Activated T-cell treated with anti-CD3 and anti-CD28 coated beads for 48 hours (primary cell): Measurements from ENCODE around the gene ZNF275.
"Not testable (repeated sequence)": the region's sequence is repeated elsewhere in the genome, so short reads cannot be mapped to it uniquely, and the experiment has no call there.

ENCODE experiments used
- DNase-seq: peaks from one replicate; pipeline ENCODE4 v3.0.0-alpha.2; 2020; ENCODE audit warnings: low read depth

ZNF275 gene

GRCh38 chrX:153319295-153320046 lies 14.5 kb upstream of the ZNF275 start:
- no peak for DNase-seq

DNA sequence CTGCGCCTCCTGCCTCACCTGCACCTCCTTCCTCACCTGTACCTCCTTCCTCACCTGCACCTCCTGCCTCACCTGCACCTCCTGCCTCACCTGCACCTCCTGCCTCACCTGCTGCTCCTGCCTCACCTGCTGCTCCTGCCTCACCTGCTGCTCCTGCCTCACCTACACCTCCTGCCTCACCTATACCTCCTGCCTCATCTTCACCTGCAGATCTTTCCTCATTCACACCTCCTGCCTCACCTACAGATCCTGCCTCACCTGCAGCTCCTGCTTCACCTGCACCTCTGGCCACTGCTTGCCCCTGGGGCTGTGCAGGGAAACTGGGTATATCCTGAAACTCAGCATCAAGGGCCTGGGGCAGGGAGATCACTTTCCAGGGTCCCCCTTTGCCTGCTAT lies 13.9 kb upstream of the ZNF275 start:
- DNase-seq, result not testable (repeated sequence)

DNA sequence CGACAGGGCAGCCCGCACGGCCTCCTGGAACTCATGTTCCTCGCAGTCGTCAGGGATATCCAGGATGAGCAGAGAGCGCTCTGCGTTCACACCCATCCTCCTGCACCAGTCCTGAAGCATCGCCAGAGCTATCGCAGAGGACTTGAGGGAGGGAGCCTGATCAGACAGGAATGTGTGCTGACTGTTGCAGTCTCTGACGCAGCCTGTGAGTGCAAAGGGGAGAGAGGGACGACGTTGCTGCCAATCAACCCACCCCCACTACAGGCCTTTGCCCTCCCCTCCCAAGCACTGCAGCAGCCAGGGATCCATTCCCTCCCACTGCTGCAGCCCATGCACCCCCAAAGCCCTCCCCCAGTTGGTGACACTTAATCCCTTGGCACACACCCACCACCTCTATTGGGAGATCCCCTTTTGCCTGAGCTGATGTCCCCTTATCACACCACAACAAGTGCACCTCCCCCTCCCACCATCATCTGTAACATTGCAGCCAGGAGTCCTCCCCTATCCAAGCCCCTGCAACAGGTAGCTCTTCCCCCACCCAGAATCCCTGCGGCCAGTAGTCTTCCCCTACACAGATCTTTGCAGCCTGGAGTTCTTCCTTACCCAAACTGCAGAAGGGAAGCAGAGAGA lies 13.3 kb upstream of the ZNF275 start:
- DNase-seq, result no peak

DNA sequence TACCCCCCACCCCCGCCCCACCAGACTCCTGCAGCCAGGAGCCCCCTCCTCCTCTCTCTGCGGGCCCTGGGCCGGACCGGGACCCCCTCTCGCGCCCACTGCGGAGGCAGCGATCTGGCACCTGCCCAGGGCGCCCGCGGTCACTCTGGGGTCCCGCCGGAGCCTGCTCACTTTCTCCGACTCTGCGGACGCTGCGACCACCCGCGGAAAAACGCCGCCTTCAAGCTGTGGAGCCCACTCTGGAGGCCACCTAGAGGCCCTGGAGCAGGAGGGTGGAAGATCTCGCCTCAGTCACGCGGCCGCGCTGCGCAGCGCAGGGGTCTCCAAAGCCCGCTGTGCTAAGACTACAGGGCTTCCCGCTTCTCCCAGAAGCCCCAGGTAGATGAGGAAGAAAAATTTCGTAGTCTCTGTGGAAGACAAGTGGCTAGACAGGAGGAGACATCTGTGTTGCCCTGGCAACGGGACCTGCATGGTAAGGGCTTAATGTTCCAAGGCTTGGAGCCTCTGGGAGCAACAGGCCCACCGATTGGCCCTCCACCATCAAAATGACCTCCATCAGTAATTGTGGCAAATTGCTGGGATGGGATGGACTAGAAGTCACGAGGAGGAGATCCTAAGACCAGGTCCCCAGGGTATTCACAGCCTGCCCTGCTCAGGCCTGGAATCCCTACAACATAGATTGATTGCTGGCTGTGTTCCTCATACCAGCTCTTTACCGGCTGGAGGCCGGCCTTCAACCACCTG lies 12.4 kb upstream of the ZNF275 start, which contains the start of gene PNMA6F:
PNMA6F (minus strand) TSS at position 387 of the 744 bp plus-strand sequence. CDS start 1,093 bp downstream, outside the sequence.
- DNase-seq, result no peak

GRCh38 chrX:153327561-153327960 lies 6.4 kb upstream of the ZNF275 start:
- no peak for DNase-seq

- DNase-seq, result no peak
These were observed 687 bp upstream of the ZNF275 start for GRCh38 chrX:153333266-153333665.

GRCh38 chrX:153334654-153335295 lies 822 bp downstream of the ZNF275 start:
- no peak for DNase-seq

DNA sequence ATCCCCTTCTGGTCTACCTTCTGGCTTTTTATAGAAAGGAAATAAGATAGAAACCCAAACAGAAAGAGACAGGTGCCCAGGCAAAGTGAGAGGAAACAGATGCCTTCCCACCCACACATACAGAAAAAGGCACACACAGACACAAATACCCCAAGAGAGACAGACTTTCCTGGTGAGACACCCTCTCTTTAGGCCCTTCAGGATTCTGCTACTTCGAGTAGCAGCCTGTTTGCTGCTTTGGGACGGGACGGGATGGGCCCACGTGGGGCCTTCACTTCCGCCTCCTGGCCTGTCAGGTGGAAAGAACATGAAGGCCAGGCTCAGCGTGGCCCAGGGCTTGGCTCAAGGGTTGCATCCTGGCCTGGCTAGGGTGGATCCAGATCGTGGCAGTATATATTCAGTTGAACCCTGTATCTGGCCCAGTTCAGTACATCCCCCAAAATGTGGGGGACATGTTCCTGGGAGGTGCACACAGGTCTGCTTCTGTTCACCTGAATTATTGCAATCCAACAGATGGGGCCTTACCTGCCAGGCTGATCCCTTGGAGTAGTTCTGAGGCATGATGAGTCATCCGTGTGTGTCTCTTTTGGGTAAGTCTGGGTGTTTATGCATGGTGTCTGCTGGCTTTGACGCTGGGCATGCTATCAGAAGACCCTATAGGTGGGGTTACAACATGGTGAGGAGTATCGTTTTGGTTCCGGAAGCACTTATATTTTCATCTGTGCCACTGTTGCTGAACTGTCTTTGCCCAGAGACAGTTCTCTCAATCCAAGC lies 2.4 kb downstream of the ZNF275 start:
- no peak for DNase-seq

DNA sequence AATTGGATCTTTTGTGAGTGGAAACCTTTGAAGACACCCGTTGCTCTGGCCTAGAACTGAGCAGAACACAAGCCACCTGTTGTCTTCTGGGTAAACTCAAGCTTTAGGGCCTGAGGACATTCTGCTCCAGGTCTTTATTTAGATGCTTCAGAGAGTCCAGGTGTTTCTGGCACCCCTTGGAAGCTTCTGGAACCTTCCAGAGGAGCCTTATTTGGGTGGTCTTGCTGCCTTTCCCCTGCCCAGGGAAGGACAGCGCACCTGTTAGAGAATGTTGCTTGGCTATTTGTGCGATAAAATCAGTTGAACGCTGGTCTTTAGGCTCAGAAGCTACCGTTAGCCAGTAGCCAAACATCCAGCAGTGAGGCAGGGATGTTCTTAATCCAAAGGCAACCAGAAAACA lies 3.0 kb downstream of the ZNF275 start:
- no peak for DNase-seq

DNA sequence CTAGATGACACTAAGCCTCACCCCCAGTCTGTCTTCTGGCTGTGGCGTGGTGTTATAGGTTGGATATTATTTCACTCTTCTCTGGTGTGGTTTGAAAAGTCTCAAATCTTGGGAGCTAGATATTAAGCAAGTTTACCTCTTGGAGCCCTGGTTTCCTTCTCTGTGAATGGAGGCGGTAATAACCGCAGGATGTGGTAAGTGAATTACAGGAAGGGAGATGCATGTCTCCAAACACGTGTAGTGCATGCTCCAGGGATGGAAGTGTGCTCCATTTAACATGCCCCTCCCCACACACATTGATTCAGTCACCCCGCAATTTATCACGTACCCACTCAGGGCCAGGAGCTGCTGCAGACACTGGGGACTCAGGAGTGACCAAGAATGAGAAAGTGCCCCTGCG lies 4.9 kb downstream of the ZNF275 start:
- DNase-seq, result no peak

- no peak for DNase-seq
These were observed 5.7 kb downstream of the ZNF275 start for GRCh38 chrX:153339662-153340061.

- DNase-seq, result no peak
These were observed 6.2 kb downstream of the ZNF275 start for GRCh38 chrX:153340111-153340510.

DNA sequence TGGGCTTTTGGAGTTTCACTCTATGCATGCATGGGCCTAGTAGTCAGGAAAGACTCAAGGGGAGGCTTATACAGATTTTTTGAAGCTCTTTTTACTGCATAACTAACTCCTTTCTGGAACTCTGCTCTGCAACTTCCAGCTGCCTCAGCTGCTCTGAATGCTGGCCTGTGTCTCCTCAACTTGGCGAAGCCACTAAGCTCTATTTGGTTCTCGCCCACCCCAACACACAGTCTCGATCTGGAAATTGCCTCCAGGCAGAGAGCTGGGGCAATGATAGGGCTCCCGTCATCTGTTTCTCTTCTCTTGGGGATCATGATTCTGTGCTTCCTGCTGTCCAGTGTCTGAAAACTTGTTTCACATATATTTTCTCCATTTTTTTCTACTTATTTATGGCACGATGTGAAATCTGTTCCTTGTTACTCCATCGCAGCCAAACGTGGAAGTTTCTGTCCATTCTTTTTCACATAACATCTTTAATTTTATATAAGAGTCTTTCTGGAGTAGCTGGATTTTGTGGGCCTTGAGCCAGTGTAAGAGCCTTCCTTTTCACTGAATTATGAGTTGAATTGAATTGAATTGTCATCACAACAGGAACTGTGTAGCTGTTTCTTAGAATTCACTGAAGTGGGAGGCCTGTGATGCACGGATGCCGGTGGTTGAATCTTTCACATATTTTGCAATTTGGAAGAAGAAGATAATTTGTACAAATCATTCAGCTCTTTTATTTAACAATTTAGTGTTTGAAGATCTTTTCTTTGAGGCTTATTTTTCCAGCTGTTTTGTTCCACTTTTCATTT lies 9.0 kb downstream of the ZNF275 start:
- DNase-seq, result no peak

DNA sequence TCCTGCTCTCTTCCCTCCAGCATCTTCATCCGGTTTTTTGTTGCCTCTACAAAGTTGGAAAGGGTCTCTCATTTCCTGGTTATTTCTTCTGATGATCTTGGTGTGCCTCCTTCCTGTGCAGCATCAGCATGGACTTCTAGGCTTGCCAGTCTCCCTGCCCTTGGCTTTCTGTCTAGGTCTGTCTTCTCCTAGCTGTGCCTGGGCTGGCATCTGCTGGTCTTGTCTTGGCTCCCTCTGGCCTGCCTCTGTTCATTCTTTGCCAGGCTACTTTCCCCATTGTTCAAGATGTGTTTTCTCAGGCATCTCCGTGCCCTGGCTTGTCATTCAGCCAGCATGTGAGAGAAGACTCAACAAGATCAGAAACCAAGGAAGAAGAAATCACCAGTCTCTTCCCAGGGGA lies 9.7 kb downstream of the ZNF275 start:
- DNase-seq, result no peak

- no peak for DNase-seq
These were observed 13.6 kb downstream of the ZNF275 start for GRCh38 chrX:153347530-153347929.

- no peak for DNase-seq
These were observed 14.5 kb downstream of the ZNF275 start for GRCh38 chrX:153348421-153348820.

DNA sequence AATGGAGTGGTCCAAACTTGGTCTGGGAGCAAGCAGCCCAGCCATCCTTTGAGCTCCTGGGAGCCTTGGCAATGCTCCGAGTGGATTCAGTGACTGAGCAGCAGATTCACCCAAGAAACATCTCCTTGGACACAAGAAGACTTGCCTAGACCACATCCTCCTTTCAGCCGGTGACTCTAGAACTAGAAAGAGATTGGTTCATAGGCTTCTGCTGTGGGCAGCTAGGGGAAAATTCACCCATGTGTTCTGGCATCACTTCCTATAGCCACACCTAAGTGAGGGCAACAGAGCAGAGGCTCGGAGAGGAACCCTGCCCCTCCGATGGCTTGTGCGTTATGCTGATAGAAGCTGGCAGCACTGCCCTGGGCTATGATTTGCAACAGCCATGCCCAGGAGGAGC lies 16.0 kb downstream of the ZNF275 start:
- no peak for DNase-seq

DNA sequence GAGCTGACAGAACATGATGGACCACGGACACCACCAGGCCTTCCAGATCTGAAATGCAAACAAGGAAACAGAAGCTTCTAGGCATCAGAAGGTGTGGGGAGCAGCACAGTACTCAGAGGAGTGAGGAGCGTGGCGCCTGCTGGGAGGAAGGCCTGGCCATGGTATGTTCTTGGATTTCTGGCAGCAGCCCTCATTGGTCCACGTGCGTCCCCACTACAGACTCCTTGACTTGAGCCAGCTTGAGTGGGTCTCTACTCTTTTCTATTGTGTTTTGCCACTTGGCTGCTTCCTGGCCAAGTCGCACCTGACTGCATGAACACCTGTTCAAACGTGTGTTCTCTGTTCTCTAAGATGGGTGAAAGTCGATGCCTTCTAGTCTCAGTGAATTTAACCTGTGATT lies 18.0 kb downstream of the ZNF275 start:
- DNase-seq, result no peak

DNA sequence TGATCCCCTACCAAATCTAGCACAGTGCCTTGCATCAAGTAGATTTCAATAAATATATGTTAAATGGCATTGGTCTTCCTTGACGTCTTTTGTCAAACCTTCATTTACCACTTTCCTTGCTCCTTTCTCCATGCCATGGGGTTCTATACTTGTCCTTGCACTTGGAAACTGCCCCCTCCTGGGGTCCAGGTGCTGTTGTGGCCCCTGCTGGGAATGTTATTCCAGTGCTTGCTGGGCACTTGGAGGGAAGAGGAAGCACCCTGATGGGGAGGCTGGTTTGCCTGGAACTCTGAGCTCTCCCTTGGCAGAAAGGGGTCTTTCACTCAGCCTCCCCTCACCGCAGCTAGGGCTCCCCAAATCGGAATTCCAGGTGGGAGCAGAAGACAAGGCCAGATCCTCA lies 18.9 kb downstream of the ZNF275 start:
- DNase-seq, result no peak

GRCh38 chrX:153353416-153353815 lies 19.5 kb downstream of the ZNF275 start:
- no peak for DNase-seq

GRCh38 chrX:153357877-153358276 lies 23.9 kb downstream of the ZNF275 start:
- no peak for DNase-seq
